Nephron progenitor cell (in vitro differentiated cells): ENCODE results near the gene CELF4.

ENCODE experiments used
- DNase-seq: peaks from one replicate; pipeline ENCODE4 v3.0.0; 2021
- H3K27ac Mint-ChIP-seq: 2 replicates; pipeline ENCODE4 v1.8.0; 2021; ENCODE audit warnings: mild to moderate bottlenecking, moderate library complexity, mixed read lengths
- H3K27me3 Mint-ChIP-seq: 2 replicates; pipeline ENCODE4 v1.8.0; 2021; ENCODE audit warnings: mild to moderate bottlenecking, low read depth, mixed read lengths; ENCODE audit not compliant: poor library complexity
- H3K36me3 Mint-ChIP-seq: 2 replicates; pipeline ENCODE4 v1.8.0; 2021; ENCODE audit warnings: low read depth, mixed read lengths
- H3K4me1 Mint-ChIP-seq: 2 replicates; pipeline ENCODE4 v1.8.0; 2021; ENCODE audit warnings: mixed read lengths
- H3K4me3 Mint-ChIP-seq: 2 replicates; pipeline ENCODE4 v1.8.0; 2021; ENCODE audit warnings: mild to moderate bottlenecking, moderate library complexity, mixed read lengths
- H3K9me3 Mint-ChIP-seq: 2 replicates; pipeline ENCODE4 v1.8.0; 2021; ENCODE audit warnings: mild to moderate bottlenecking, moderate library complexity, mixed read lengths
- CTCF ChIP-seq: fragments of 200-600 bp; sonication (generic); IDR thresholded peaks from 2 replicates; pipeline ENCODE4 v1.5.0; 2021; ENCODE audit warnings: antibody characterized with exemption

Gene CELF4

GRCh38 chr18:37452015-37452414 lies 113.6 kb downstream of the CELF4 start:
- no peak for TF ChIP-seq CTCF
- Mint-ChIP-seq H3K27me3 (peaks cover 5% of the 10 kb centered on the region), H3K4me3 (no peak overlapping the region), H3K36me3 (no peaks in the 10 kb centered on the region), H3K27ac (no peak overlapping the region), H3K9me3 (no peaks in the 10 kb centered on the region), H3K4me1 (peaks cover 83% of the 10 kb centered on the region)
- no peak for DNase-seq

GRCh38 chr18:37451239-37451825 lies 114.3 kb downstream of the CELF4 start:
- no peak overlapping the region for H3K27ac Mint-ChIP-seq
- TF ChIP-seq CTCF: no peak
- peak overlapping the region; percentile 0 for H3K4me3 Mint-ChIP-seq
- no peaks in the 10 kb centered on the region for H3K36me3 Mint-ChIP-seq
- H3K27me3 Mint-ChIP-seq: peaks cover 5% of the 10 kb centered on the region
- no peak for DNase-seq
- H3K9me3 Mint-ChIP-seq: no peaks in the 10 kb centered on the region
- H3K4me1 Mint-ChIP-seq: peaks cover 86% of the 10 kb centered on the region

- no peaks in the 10 kb centered on the region for H3K9me3 Mint-ChIP-seq
- H3K36me3 Mint-ChIP-seq: no peaks in the 10 kb centered on the region
- H3K4me1 Mint-ChIP-seq: peaks cover 86% of the 10 kb centered on the region
- peaks cover 5% of the 10 kb centered on the region for H3K27me3 Mint-ChIP-seq
- peak; percentile 74 for DNase-seq
- no peak for TF ChIP-seq CTCF
- H3K4me3 Mint-ChIP-seq: peak overlapping the region; percentile 0
- H3K27ac Mint-ChIP-seq: no peak overlapping the region
These were observed 115.0 kb downstream of the CELF4 start for GRCh38 chr18:37450434-37451132.

- Mint-ChIP-seq H3K36me3 (no peaks in the 10 kb centered on the region), H3K27ac (peak overlapping the region; percentile 34), H3K4me3 (peak overlapping the region; percentile 28), H3K4me1 (peaks cover 90% of the 10 kb centered on the region), H3K27me3 (peaks cover 5% of the 10 kb centered on the region), H3K9me3 (no peaks in the 10 kb centered on the region)
- DNase-seq: no peak
- TF ChIP-seq CTCF: no peak
These were observed 116.0 kb downstream of the CELF4 start for GRCh38 chr18:37449618-37450017.

GRCh38 chr18:37448946-37449345 lies 116.7 kb downstream of the CELF4 start:
- H3K9me3 Mint-ChIP-seq: no peaks in the 10 kb centered on the region
- no peak for TF ChIP-seq CTCF
- no peaks in the 10 kb centered on the region for H3K36me3 Mint-ChIP-seq
- peaks cover 91% of the 10 kb centered on the region for H3K4me1 Mint-ChIP-seq
- no peak for DNase-seq
- no peak overlapping the region for H3K4me3 Mint-ChIP-seq
- H3K27me3 Mint-ChIP-seq: peaks cover 5% of the 10 kb centered on the region
- H3K27ac Mint-ChIP-seq: peak overlapping the region; percentile 42
